ENCODE data around the gene SLC35G3.
"Not testable (repeated sequence)": the region's sequence is repeated elsewhere in the genome, so short reads cannot be mapped to it uniquely, and the experiment has no call there.

GRCh38 chr17:35194001-35194400 is at the start of gene SLC35G3:
- not testable (repeated sequence) for TF ChIP-seq CTCF, POLR2A (IDR thresholded peaks at IDR 0.05)
